ENCODE data around the gene FOXJ1. TPM values are rescaled to one million over a fixed set of nuclear protein-coding genes. Genes with fewer than 3 reads are reported as not detected.

Gene FOXJ1
- total RNA-seq, 1 donor from 2014 or later = not detected

- Histone ChIP-seq H3K27me3 (no peaks in the 10 kb centered on the region), H3K36me3 (no peaks in the 10 kb centered on the region), H3K27ac (no peak overlapping the region), H3K4me1 (no peaks in the 10 kb centered on the region), H3K9me3 (no peaks in the 10 kb centered on the region), H3K4me3 (no peak overlapping the region)
- DNase-seq (ENCODE audit: extremely low spot score in 2 of 2) = no peak
- TF ChIP-seq CTCF (IDR thresholded peaks at IDR 0.05) (no peak), POLR2A (IDR thresholded peaks at IDR 0.05) (no peak), POLR2AphosphoS5 (IDR thresholded peaks at IDR 0.05; ENCODE audit: insufficient read depth in 1 of 2, low read depth in 1 of 2) (no peak)
- intact Hi-C loops (cut with DNase I) = no loop called here
Measured at GRCh38 chr17:76166906-76167305, 25.9 kb upstream of the FOXJ1 start.

- Histone ChIP-seq H3K27me3 (no peaks in the 10 kb centered on the region), H3K36me3 (no peaks in the 10 kb centered on the region), H3K4me1 (no peaks in the 10 kb centered on the region), H3K4me3 (no peak overlapping the region), H3K9me3 (no peaks in the 10 kb centered on the region), H3K27ac (no peak overlapping the region)
- TF ChIP-seq CTCF (IDR thresholded peaks at IDR 0.05) (no peak), POLR2A (IDR thresholded peaks at IDR 0.05) (no peak), POLR2AphosphoS5 (IDR thresholded peaks at IDR 0.05; ENCODE audit: insufficient read depth in 1 of 2, low read depth in 1 of 2) (no peak)
- intact Hi-C loops (cut with DNase I) = no loop called here
- DNase-seq (ENCODE audit: extremely low spot score in 2 of 2) = no peak
Measured at GRCh38 chr17:76166168-76166567, 25.1 kb upstream of the FOXJ1 start.

GRCh38 chr17:76164331-76164730 is 23.3 kb upstream of the FOXJ1 start:
- no peak for TF ChIP-seq POLR2A (IDR thresholded peaks at IDR 0.05)
- TF ChIP-seq POLR2AphosphoS5 (IDR thresholded peaks at IDR 0.05; ENCODE audit: insufficient read depth in 1 of 2, low read depth in 1 of 2) = no peak
- no peak for TF ChIP-seq CTCF (IDR thresholded peaks at IDR 0.05)
- H3K4me3 ChIP-seq = no peak overlapping the region
- H3K36me3 ChIP-seq = no peaks in the 10 kb centered on the region
- intact Hi-C loops (cut with DNase I) = no loop called here
- H3K9me3 ChIP-seq = no peaks in the 10 kb centered on the region
- no peak for DNase-seq (ENCODE audit: extremely low spot score in 2 of 2)
- no peak overlapping the region for H3K27ac ChIP-seq
- H3K4me1 ChIP-seq = no peaks in the 10 kb centered on the region
- H3K27me3 ChIP-seq = no peaks in the 10 kb centered on the region

- TF ChIP-seq POLR2A (IDR thresholded peaks at IDR 0.05) (no peak), POLR2AphosphoS5 (IDR thresholded peaks at IDR 0.05; ENCODE audit: insufficient read depth in 1 of 2, low read depth in 1 of 2) (no peak), CTCF (IDR thresholded peaks at IDR 0.05) (no peak)
- Histone ChIP-seq H3K27me3 (no peaks in the 10 kb centered on the region), H3K9me3 (no peaks in the 10 kb centered on the region), H3K4me1 (no peaks in the 10 kb centered on the region), H3K36me3 (no peaks in the 10 kb centered on the region), H3K4me3 (no peak overlapping the region), H3K27ac (no peak overlapping the region)
- no peak for DNase-seq (ENCODE audit: extremely low spot score in 2 of 2)
- intact Hi-C loops (cut with DNase I) = no loop called here
Measured at GRCh38 chr17:76163919-76164318, 22.9 kb upstream of the FOXJ1 start.

GRCh38 chr17:76161619-76162266 is 20.7 kb upstream of the FOXJ1 start:
- Histone ChIP-seq H3K4me1 (no peaks in the 10 kb centered on the region), H3K27ac (no peak overlapping the region), H3K9me3 (no peaks in the 10 kb centered on the region), H3K4me3 (no peak overlapping the region), H3K36me3 (no peaks in the 10 kb centered on the region), H3K27me3 (no peaks in the 10 kb centered on the region)
- TF ChIP-seq POLR2AphosphoS5 (IDR thresholded peaks at IDR 0.05; ENCODE audit: insufficient read depth in 1 of 2, low read depth in 1 of 2) (no peak), CTCF (IDR thresholded peaks at IDR 0.05) (no peak), POLR2A (IDR thresholded peaks at IDR 0.05) (no peak)
- intact Hi-C loops (cut with DNase I) = no loop called here
- peak in 1 of 2 donors; percentile 49 for DNase-seq (ENCODE audit: extremely low spot score in 2 of 2)
